ACHN (cell line): Measurements from ENCODE around the gene KLF9.

Experiments used
- DNase-seq: peaks from one replicate; pipeline ENCODE4 v3.0.0-alpha.2; 2015
- in situ Hi-C: cut with HindIII; loops from 2 replicates; pipeline ENCODE4 v1.10.0; 2017; ENCODE audit warnings: low sequenced_read_pairs, low pct_ligation_motif_present, low pct_unique_long_range_greater_than_20kb

KLF9 gene

GRCh38 chr9:70413799-70414775, at the start of gene KLF9:
Gene KLF9 (minus strand): TSS chr9:70414657. CDS start chr9:70413363, 1,294 bp downstream.
- DNase-seq, result peak; percentile 90
- in situ Hi-C loops, result no loop called here

GRCh38 chr9:70463877-70464276, 49.4 kb upstream of the KLF9 start:
- DNase-seq, result no peak
- in situ Hi-C loops, result no loop called here

- no peak for DNase-seq
- in situ Hi-C loops, result no loop called here
Measured at GRCh38 chr9:70462300-70462699, 47.8 kb upstream of the KLF9 start.

- no peak for DNase-seq
- in situ Hi-C loops, result no loop called here
Measured at GRCh38 chr9:70457235-70457634, 42.8 kb upstream of the KLF9 start.

GRCh38 chr9:70455993-70456704, 41.7 kb upstream of the KLF9 start:
- DNase-seq, result no peak
- in situ Hi-C loops, result no loop called here

GRCh38 chr9:70452365-70452764, 37.9 kb upstream of the KLF9 start:
- no peak for DNase-seq
- in situ Hi-C loops, result no loop called here

- DNase-seq, result no peak
- in situ Hi-C loops, result no loop called here
Measured at GRCh38 chr9:70451765-70452164, 37.3 kb upstream of the KLF9 start.

GRCh38 chr9:70450738-70451137, 36.3 kb upstream of the KLF9 start:
- no peak for DNase-seq
- in situ Hi-C loops, result no loop called here

GRCh38 chr9:70449461-70449860, 35.0 kb upstream of the KLF9 start:
- no peak for DNase-seq
- in situ Hi-C loops, result no loop called here

- in situ Hi-C loops, result no loop called here
- DNase-seq, result no peak
Measured at GRCh38 chr9:70448919-70449318, 34.5 kb upstream of the KLF9 start.

GRCh38 chr9:70444904-70445303, 30.4 kb upstream of the KLF9 start:
- DNase-seq, result no peak
- in situ Hi-C loops, result no loop called here

- DNase-seq, result no peak
- in situ Hi-C loops, result no loop called here
Measured at GRCh38 chr9:70442328-70442848, 27.9 kb upstream of the KLF9 start.

- no peak for DNase-seq
- in situ Hi-C loops, result no loop called here
Measured at GRCh38 chr9:70441622-70442021, 27.2 kb upstream of the KLF9 start.

- DNase-seq, result no peak
- in situ Hi-C loops, result no loop called here
Measured at GRCh38 chr9:70439991-70440706, 25.7 kb upstream of the KLF9 start.

- in situ Hi-C loops, result no loop called here
- peak; percentile 17 for DNase-seq
Measured at GRCh38 chr9:70438341-70438928, 24.0 kb upstream of the KLF9 start.

- peak; percentile 14 for DNase-seq
- in situ Hi-C loops, result no loop called here
Measured at GRCh38 chr9:70435948-70436347, 21.5 kb upstream of the KLF9 start.

- in situ Hi-C loops, result no loop called here
- no peak for DNase-seq
Measured at GRCh38 chr9:70429899-70430298, 15.4 kb upstream of the KLF9 start.

GRCh38 chr9:70428781-70429180, 14.3 kb upstream of the KLF9 start:
- in situ Hi-C loops, result no loop called here
- no peak for DNase-seq
